COR-L47 (cell line): ENCODE data around the gene C16orf96.

Experiments
- DNase-seq: peaks from one replicate; lab custom pipeline; 2025; lab: John Stamatoyannopoulos, UW

The C16orf96 gene

GRCh38 chr16:4618645-4619418 is 62.7 kb downstream of the C16orf96 start:
- no peak for DNase-seq

GRCh38 chr16:4623593-4623992 is 67.5 kb downstream of the C16orf96 start:
- no peak for DNase-seq

- peak; percentile 94 for DNase-seq
These were observed 68.1 kb downstream of the C16orf96 start, which contains the start of gene MGRN1 for GRCh38 chr16:4624015-4624826. TSS of gene MGRN1 (plus strand) at chr16:4624826. CDS start at chr16:4624961, 135 bp downstream.

- no peak for DNase-seq
These were observed 68.9 kb downstream of the C16orf96 start for GRCh38 chr16:4624827-4625559.

- DNase-seq = no peak
These were observed 69.5 kb downstream of the C16orf96 start for GRCh38 chr16:4625560-4626159.

- DNase-seq = no peak
These were observed 70.3 kb downstream of the C16orf96 start for GRCh38 chr16:4626396-4626795.

GRCh38 chr16:4628283-4628682 is 72.1 kb downstream of the C16orf96 start:
- DNase-seq = no peak

GRCh38 chr16:4631444-4631843 is 75.3 kb downstream of the C16orf96 start:
- no peak for DNase-seq

- no peak for DNase-seq
These were observed 77.9 kb downstream of the C16orf96 start for GRCh38 chr16:4633910-4634635.

GRCh38 chr16:4634768-4635167 is 78.6 kb downstream of the C16orf96 start:
- DNase-seq = no peak

- no peak for DNase-seq
These were observed 80.1 kb downstream of the C16orf96 start for GRCh38 chr16:4636196-4636595.

GRCh38 chr16:4637501-4638166 is 81.5 kb downstream of the C16orf96 start:
- no peak for DNase-seq

- no peak for DNase-seq
These were observed 83.9 kb downstream of the C16orf96 start for GRCh38 chr16:4639899-4640509.

- no peak for DNase-seq
These were observed 84.6 kb downstream of the C16orf96 start for GRCh38 chr16:4640572-4641305.

- no peak for DNase-seq
These were observed 85.2 kb downstream of the C16orf96 start for GRCh38 chr16:4641306-4641687.

GRCh38 chr16:4641895-4642294 is 85.8 kb downstream of the C16orf96 start:
- DNase-seq = no peak

- DNase-seq = no peak
These were observed 90.9 kb downstream of the C16orf96 start for GRCh38 chr16:4646773-4647643.

GRCh38 chr16:4647644-4647980 is 91.5 kb downstream of the C16orf96 start:
- DNase-seq = no peak

GRCh38 chr16:4648917-4649316 is 92.8 kb downstream of the C16orf96 start:
- DNase-seq = no peak
